Measurements from ENCODE around the gene NR2F6.

The NR2F6 gene

GRCh38 chr19:17209126-17210036 is 36.3 kb downstream of the NR2F6 start:
- TF ChIP-seq SNAI2 (CRISPR knock-in tag; IDR thresholded peaks at IDR 0.05) (no peak), ZNF70 (CRISPR knock-in tag; IDR thresholded peaks at IDR 0.05) (no peak), ZNF565 (CRISPR knock-in tag; conservative IDR thresholded peaks at IDR 0.05; ENCODE audit: low read depth) (no peak), ESRRG (CRISPR knock-in tag; IDR thresholded peaks at IDR 0.05) (no peak), BACH2 (CRISPR knock-in tag; IDR thresholded peaks at IDR 0.05; ENCODE audit: borderline replicate concordance) (no peak), ZFP3 (CRISPR knock-in tag; IDR thresholded peaks at IDR 0.05) (no peak), PPARA (CRISPR knock-in tag; IDR thresholded peaks at IDR 0.05; ENCODE audit: borderline replicate concordance) (no peak), CREB5 (CRISPR knock-in tag; IDR thresholded peaks at IDR 0.05; ENCODE audit: low read depth) (no peak), PATZ1 (CRISPR knock-in tag; IDR thresholded peaks at IDR 0.05; ENCODE audit: borderline replicate concordance) (no peak), CSDC2 (CRISPR knock-in tag; IDR thresholded peaks at IDR 0.05) (no peak), ARNTL (CRISPR knock-in tag; IDR thresholded peaks at IDR 0.05; ENCODE audit: borderline replicate concordance, low read depth) (no peak), TCF4 (CRISPR knock-in tag; IDR thresholded peaks at IDR 0.05; ENCODE audit: borderline replicate concordance) (no peak), ISL1 (CRISPR knock-in tag; IDR thresholded peaks at IDR 0.05) (no peak), ZFP30 (CRISPR knock-in tag; IDR thresholded peaks at IDR 0.05) (no peak), GLIS3 (CRISPR knock-in tag; IDR thresholded peaks at IDR 0.05) (no peak), OSR1 (CRISPR knock-in tag; IDR thresholded peaks at IDR 0.05) (no peak), ZC3H10 (CRISPR knock-in tag; IDR thresholded peaks at IDR 0.05) (no peak)
- TF ChIP-seq, protein P1, sequence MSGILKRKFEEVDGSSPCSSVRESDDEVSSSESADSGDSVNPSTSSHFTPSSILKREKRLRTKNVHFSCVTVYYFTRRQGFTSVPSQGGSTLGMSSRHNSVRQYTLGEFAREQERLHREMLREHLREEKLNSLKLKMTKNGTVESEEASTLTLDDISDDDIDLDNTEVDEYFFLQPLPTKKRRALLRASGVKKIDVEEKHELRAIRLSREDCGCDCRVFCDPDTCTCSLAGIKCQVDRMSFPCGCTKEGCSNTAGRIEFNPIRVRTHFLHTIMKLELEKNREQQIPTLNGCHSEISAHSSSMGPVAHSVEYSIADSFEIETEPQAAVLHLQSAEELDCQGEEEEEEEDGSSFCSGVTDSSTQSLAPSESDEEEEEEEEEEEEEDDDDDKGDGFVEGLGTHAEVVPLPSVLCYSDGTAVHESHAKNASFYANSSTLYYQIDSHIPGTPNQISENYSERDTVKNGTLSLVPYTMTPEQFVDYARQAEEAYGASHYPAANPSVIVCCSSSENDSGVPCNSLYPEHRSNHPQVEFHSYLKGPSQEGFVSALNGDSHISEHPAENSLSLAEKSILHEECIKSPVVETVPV (CRISPR knock-in tag; IDR thresholded peaks at IDR 0.05), result no peak
- ATAC-seq, result peak; percentile 53

DNA sequence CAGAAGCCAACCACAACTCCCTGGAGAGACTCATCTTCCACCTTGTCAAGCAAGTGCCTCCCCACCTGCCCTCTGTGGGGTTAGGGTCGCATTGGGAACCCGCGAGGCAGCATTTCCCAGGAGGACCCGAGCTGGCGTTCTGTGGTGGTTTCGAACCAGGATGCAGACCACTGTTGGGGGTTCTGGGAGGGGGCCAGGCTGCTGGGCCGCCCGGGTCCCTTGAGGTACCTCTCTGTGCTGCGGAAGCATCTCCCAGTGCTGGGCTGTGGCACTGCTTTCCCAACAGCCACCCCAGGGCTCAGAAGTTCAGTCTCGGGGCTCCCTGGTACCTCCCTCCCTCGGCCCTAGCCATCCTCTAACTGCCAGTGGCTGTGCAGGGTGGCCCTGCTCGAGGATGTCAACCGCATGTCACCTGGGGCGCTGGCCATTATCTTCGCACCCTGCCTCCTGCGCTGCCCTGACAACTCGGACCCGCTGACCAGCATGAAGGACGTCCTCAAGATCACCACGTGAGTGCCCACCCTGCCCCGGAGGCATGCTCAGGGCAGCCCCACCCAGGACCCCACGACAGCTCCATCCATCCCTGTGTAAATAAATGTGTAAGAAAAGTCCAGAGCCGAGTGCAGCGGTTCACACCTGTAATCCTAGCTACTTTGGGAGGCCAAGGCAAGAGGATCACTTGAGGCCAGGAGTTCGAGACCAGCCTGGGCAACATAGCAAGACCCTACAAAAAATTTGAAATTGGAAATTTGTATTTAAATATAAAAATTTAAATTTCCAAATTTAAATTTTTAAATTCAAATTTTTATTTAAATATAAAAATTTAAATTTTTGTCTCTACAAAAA is 38.8 kb downstream of the NR2F6 start:
- ATAC-seq, result no peak
- no peak for TF ChIP-seq ZFP30 (CRISPR knock-in tag; IDR thresholded peaks at IDR 0.05)
- TF ChIP-seq ZC3H10 (CRISPR knock-in tag; IDR thresholded peaks at IDR 0.05), result no peak
- no peak for TF ChIP-seq PPARA (CRISPR knock-in tag; IDR thresholded peaks at IDR 0.05; ENCODE audit: borderline replicate concordance)
- no peak for TF ChIP-seq POU6F1 (CRISPR knock-in tag; IDR thresholded peaks at IDR 0.05; ENCODE audit: borderline replicate concordance, low read depth)
- TF ChIP-seq ZFP3 (CRISPR knock-in tag; IDR thresholded peaks at IDR 0.05), result no peak
- TF ChIP-seq TOX (CRISPR knock-in tag; IDR thresholded peaks at IDR 0.05; ENCODE audit: borderline replicate concordance), result no peak
- TF ChIP-seq ESRRG (CRISPR knock-in tag; IDR thresholded peaks at IDR 0.05), result no peak
- no peak for TF ChIP-seq ISL1 (CRISPR knock-in tag; IDR thresholded peaks at IDR 0.05)
- no peak for TF ChIP-seq BACH2 (CRISPR knock-in tag; IDR thresholded peaks at IDR 0.05; ENCODE audit: borderline replicate concordance)
- no peak for TF ChIP-seq PATZ1 (CRISPR knock-in tag; IDR thresholded peaks at IDR 0.05; ENCODE audit: borderline replicate concordance)
- no peak for TF ChIP-seq SNAI2 (CRISPR knock-in tag; IDR thresholded peaks at IDR 0.05)
- no peak for TF ChIP-seq ZNF8 (CRISPR knock-in tag; IDR thresholded peaks at IDR 0.05)
- no peak for TF ChIP-seq TCF4 (CRISPR knock-in tag; IDR thresholded peaks at IDR 0.05; ENCODE audit: borderline replicate concordance)
- TF ChIP-seq CREB5 (CRISPR knock-in tag; IDR thresholded peaks at IDR 0.05; ENCODE audit: low read depth), result no peak
- TF ChIP-seq ZNF70 (CRISPR knock-in tag; IDR thresholded peaks at IDR 0.05), result no peak
- no peak for TF ChIP-seq OSR1 (CRISPR knock-in tag; IDR thresholded peaks at IDR 0.05)
